Neuronal stem cell (in vitro differentiated cells): ENCODE data around the gene COG3.

Experiments
- DNase-seq: peaks from one replicate; pipeline ENCODE4 v3.0.0-alpha.2; 2013; ENCODE audit warnings: low spot score
- H2AFZ ChIP-seq: one replicate; pipeline ENCODE4 v1.6.1; 2013; ENCODE audit warnings: mild to moderate bottlenecking, low read length, inconsistent platforms
- H2AK5ac ChIP-seq: 2 replicates; pipeline ENCODE4 v1.6.1; 2013; ENCODE audit warnings: low read depth, mild to moderate bottlenecking, inconsistent platforms, low read length, moderate library complexity, mixed read lengths
- H2BK120ac ChIP-seq: 2 replicates; pipeline ENCODE4 v1.6.1; 2013; ENCODE audit warnings: low read depth, mild to moderate bottlenecking, inconsistent platforms, low read length, moderate library complexity, mixed read lengths
- H2BK12ac ChIP-seq: one replicate; pipeline ENCODE4 v1.6.1; 2013; ENCODE audit warnings: low read length, inconsistent platforms
- H2BK15ac ChIP-seq: 2 replicates; pipeline ENCODE4 v1.6.1; 2013; ENCODE audit warnings: mild to moderate bottlenecking, low read length, inconsistent platforms, mixed read lengths
- H2BK5ac ChIP-seq: one replicate; pipeline ENCODE4 v1.6.1; 2013; ENCODE audit warnings: inconsistent platforms, mild to moderate bottlenecking, low read length, moderate library complexity
- H3K14ac ChIP-seq: one replicate; pipeline ENCODE4 v1.6.1; 2013; ENCODE audit warnings: low read length, inconsistent platforms
- H3K18ac ChIP-seq: 2 replicates; pipeline ENCODE4 v1.6.1; 2013; ENCODE audit warnings: low read length, inconsistent platforms
- H3K23ac ChIP-seq: 2 replicates; pipeline ENCODE4 v1.6.1; 2013; ENCODE audit warnings: low read depth, mild to moderate bottlenecking, mixed read lengths, low read length, inconsistent platforms; ENCODE audit not compliant: poor library complexity
- H3K27ac ChIP-seq: replicated peaks from 3 replicates; pipeline ENCODE4 v1.5.1; 2013; ENCODE audit warnings: low read length, inconsistent platforms
- H3K27me3 ChIP-seq, 3 experiments: 2 replicates each; pipeline ENCODE4 v1.6.1; 2013; ENCODE audit warnings: low read length in 3 of 3, mild to moderate bottlenecking in 2 of 3, inconsistent platforms in 1 of 3, low read depth in 1 of 3, mixed read lengths in 1 of 3, moderate library complexity in 1 of 3; ENCODE audit not compliant: control insufficient read depth in 3 of 3, insufficient read depth in 3 of 3
- H3K36me3 ChIP-seq, 2 donors: replicated peaks in 1 of 2; 2 replicates each; pipeline ENCODE4 v1.6.1; 2013; ENCODE audit warnings: low read length in 2 of 2; ENCODE audit not compliant: control insufficient read depth in 2 of 2, insufficient read depth in 2 of 2
- H3K4ac ChIP-seq: 2 replicates; pipeline ENCODE4 v1.6.1; 2013; ENCODE audit warnings: inconsistent platforms, mild to moderate bottlenecking, low read length, moderate library complexity
- H3K4me1 ChIP-seq, 2 donors: 1 replicate in 1 of 2; 2 replicates in 1 of 2; pipeline ENCODE4 v1.6.1; 2013; ENCODE audit warnings: low read length in 2 of 2, low read depth in 1 of 2; ENCODE audit not compliant: control insufficient read depth in 2 of 2, insufficient read depth in 1 of 2
- H3K4me2 ChIP-seq: one replicate; pipeline ENCODE4 v1.6.1; 2013; ENCODE audit warnings: mild to moderate bottlenecking, low read length, inconsistent platforms; ENCODE audit not compliant: insufficient read depth, poor library complexity, severe bottlenecking
- H3K4me3 ChIP-seq, 2 donors: 2 replicates each; pipeline ENCODE4 v1.5.1; 2013; ENCODE audit warnings: low read length in 2 of 2, mild to moderate bottlenecking in 2 of 2, inconsistent platforms in 1 of 2, moderate library complexity in 1 of 2
- H3K79me1 ChIP-seq: one replicate; pipeline ENCODE4 v1.6.1; 2013; ENCODE audit warnings: low read depth, mild to moderate bottlenecking, inconsistent platforms, low read length, moderate library complexity
- H3K9ac ChIP-seq: one replicate; pipeline ENCODE4 v1.6.1; 2013; ENCODE audit warnings: mild to moderate bottlenecking, low read depth, low read length, inconsistent platforms; ENCODE audit not compliant: poor library complexity
- H3K9me3 ChIP-seq, 2 donors: replicated peaks in 1 of 2; 2 replicates each; pipeline versions ENCODE3 to v1.6.1; 2013; ENCODE audit warnings: low read length in 2 of 2, mild to moderate bottlenecking in 2 of 2, inconsistent platforms in 1 of 2, low read depth in 1 of 2, mixed read lengths in 1 of 2, moderate library complexity in 1 of 2; ENCODE audit not compliant: control insufficient read depth in 2 of 2, insufficient read depth in 1 of 2
- H4K8ac ChIP-seq: one replicate; pipeline ENCODE4 v1.6.1; 2013; ENCODE audit warnings: low read depth, mild to moderate bottlenecking, inconsistent platforms, low read length, moderate library complexity
- H4K91ac ChIP-seq: one replicate; pipeline ENCODE4 v1.6.1; 2013; ENCODE audit warnings: low read length, low read depth, mild to moderate bottlenecking, inconsistent platforms; ENCODE audit not compliant: poor library complexity
- WGBS, 2 donors: extraction: QIAGEN DNeasy Blood & Tissue Kit; methylation state at CpG; one replicate each; pipeline ENCODE4 v1.1.7; 2013; ENCODE audit warnings: missing lambda C conversion rate in 2 of 2, mixed read lengths in 1 of 2; ENCODE audit not compliant: insufficient read length in 2 of 2, insufficient replicate concordance in 1 of 2; ENCODE audit errors: extremely low coverage in 2 of 2; 5-methylcytosine and 5-hydroxymethylcytosine counted together

COG3 gene

GRCh38 chr13:45503658-45504057 is 38.9 kb downstream of the COG3 start:
- H2BK5ac ChIP-seq = no peak overlapping the region
- H2BK12ac ChIP-seq = no peak overlapping the region
- no peak overlapping the region for H3K18ac ChIP-seq
- H3K23ac ChIP-seq = no peak overlapping the region
- H3K9me3 ChIP-seq = peaks cover 2 to 6% of the 10 kb centered on the region in 2 donors
- H4K91ac ChIP-seq = no peak overlapping the region
- H2AK5ac ChIP-seq = no peak overlapping the region
- peaks cover 26 to 82% of the 10 kb centered on the region in 2 donors for H3K36me3 ChIP-seq
- no peak overlapping the region for H3K9ac ChIP-seq
- no peak overlapping the region for H3K14ac ChIP-seq
- no peak overlapping the region for H3K4me2 ChIP-seq
- H2BK120ac ChIP-seq = no peak overlapping the region
- no peak overlapping the region for H3K4ac ChIP-seq
- no peak overlapping the region for H2AFZ ChIP-seq
- H3K27ac ChIP-seq = no peak overlapping the region
- H3K4me1 ChIP-seq = no peaks in the 10 kb centered on the region
- H3K4me3 ChIP-seq = no peak overlapping the region
- no peak for DNase-seq
- no peaks in the 10 kb centered on the region for H3K27me3 ChIP-seq
- no peak overlapping the region for H4K8ac ChIP-seq
- H3K79me1 ChIP-seq = no peaks in the 10 kb centered on the region
- H2BK15ac ChIP-seq = no peak overlapping the region

- Histone ChIP-seq H3K9me3 (peaks cover 0 to 2% of the 10 kb centered on the region in 2 donors), H3K27me3 (no peaks in the 10 kb centered on the region), H3K18ac (no peak overlapping the region), H3K27ac (no peak overlapping the region), H3K4ac (no peak overlapping the region), H2AK5ac (no peak overlapping the region), H2BK12ac (no peak overlapping the region), H4K91ac (no peak overlapping the region), H2BK5ac (no peak overlapping the region), H2BK120ac (no peak overlapping the region), H2BK15ac (no peak overlapping the region), H3K79me1 (no peaks in the 10 kb centered on the region), H3K4me2 (no peak overlapping the region), H3K14ac (no peak overlapping the region), H4K8ac (no peak overlapping the region), H3K4me1 (peaks cover 0 to 7% of the 10 kb centered on the region in 2 donors), H3K4me3 (no peak overlapping the region), H3K23ac (no peak overlapping the region), H3K36me3 (peaks cover 26 to 82% of the 10 kb centered on the region in 2 donors), H3K9ac (no peak overlapping the region), H2AFZ (no peak overlapping the region)
- WGBS, 2 donors = no CpG with 5 or more reads among the region's 6 CpGs
- no peak for DNase-seq
Observed at GRCh38 chr13:45506811-45507210, 42.1 kb downstream of the COG3 start.

GRCh38 chr13:45508776-45509175 is 44.0 kb downstream of the COG3 start:
- Histone ChIP-seq H3K4ac (no peak overlapping the region), H4K8ac (no peak overlapping the region), H3K4me1 (peaks cover 0 to 7% of the 10 kb centered on the region in 2 donors), H3K14ac (no peak overlapping the region), H3K79me1 (no peaks in the 10 kb centered on the region), H3K36me3 (peaks cover 19 to 78% of the 10 kb centered on the region in 2 donors), H2BK120ac (no peak overlapping the region), H2BK5ac (no peak overlapping the region), H2AK5ac (no peak overlapping the region), H3K4me3 (no peak overlapping the region), H3K27ac (no peak overlapping the region), H3K9ac (no peak overlapping the region), H3K18ac (no peak overlapping the region), H2BK12ac (no peak overlapping the region), H3K9me3 (peaks cover 0 to 2% of the 10 kb centered on the region in 2 donors), H3K4me2 (no peak overlapping the region), H2AFZ (no peak overlapping the region), H4K91ac (no peak overlapping the region), H3K23ac (no peak overlapping the region), H2BK15ac (no peak overlapping the region), H3K27me3 (no peaks in the 10 kb centered on the region)
- no peak for DNase-seq
- WGBS, 2 donors = no CpG with 5 or more reads among the region's 7 CpGs

DNA sequence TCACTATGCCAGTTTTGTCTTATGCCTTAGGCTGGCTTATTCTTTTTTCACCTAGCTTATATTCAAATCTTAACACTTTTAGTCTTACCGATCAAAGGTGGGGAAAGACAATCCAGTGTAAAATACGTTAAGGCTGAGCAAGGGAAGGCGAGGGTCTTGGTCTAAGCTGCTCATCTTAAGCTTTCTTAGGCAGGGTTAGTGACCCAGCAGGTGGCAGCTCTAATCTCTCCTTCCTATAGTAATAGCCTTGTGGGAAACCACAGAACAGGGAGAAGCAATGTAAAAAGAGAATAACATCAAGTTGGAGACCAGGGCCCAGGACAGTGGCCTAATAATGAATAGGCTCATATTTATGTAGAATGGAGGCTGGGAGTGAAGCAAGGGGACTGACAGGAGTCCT is 45.9 kb downstream of the COG3 start:
- Histone ChIP-seq H3K4me2 (no peak overlapping the region), H3K4ac (no peak overlapping the region), H2AFZ (no peak overlapping the region), H3K27ac (no peak overlapping the region), H3K36me3 (peaks cover 13 to 82% of the 10 kb centered on the region in 2 donors), H3K9me3 (no peaks in the 10 kb centered on the region), H3K23ac (no peak overlapping the region), H2BK15ac (no peak overlapping the region), H2BK12ac (no peak overlapping the region), H3K14ac (no peak overlapping the region), H2AK5ac (no peak overlapping the region), H3K79me1 (no peaks in the 10 kb centered on the region), H4K91ac (no peak overlapping the region), H3K18ac (no peak overlapping the region), H3K27me3 (no peaks in the 10 kb centered on the region), H2BK120ac (no peak overlapping the region), H3K4me1 (peaks cover 0 to 7% of the 10 kb centered on the region in 2 donors), H4K8ac (no peak overlapping the region), H3K9ac (no peak overlapping the region), H3K4me3 (no peak overlapping the region), H2BK5ac (no peak overlapping the region)
- no CpG with 5 or more reads among the region's 3 CpGs for WGBS, 2 donors
- no peak for DNase-seq
